ENCODE results near the gene DNM3. TPM values are rescaled to one million over a fixed set of nuclear protein-coding genes. Genes with fewer than 3 reads are reported as not detected.

DNM3 gene
- total and polyA plus RNA-seq, 7 donors, result 0.60 to 13.3 (median 3.9) TPM

DNA sequence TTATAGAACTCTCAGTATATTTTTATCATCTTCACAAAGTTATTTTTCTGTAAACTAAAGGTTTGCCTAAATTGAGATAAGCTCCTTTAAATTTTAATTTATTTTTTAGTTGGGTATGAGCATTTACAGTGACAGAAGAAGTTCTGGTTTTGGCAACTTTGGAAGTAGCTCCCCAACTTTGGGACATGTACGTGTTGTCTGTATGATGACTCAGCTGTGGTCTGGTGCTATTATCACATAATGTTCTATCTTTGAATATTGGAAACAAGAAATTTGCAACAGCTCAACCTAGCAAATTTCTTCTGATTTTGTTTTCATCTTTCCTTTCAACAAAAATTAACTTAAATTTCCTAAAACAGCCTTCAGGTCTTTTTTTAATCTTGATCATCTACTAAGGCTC is 532.6 kb downstream of the DNM3 start:
- 66 to 70% methylated on average over 1 of the region's 1 CpG for WGBS, 2 donors
- intact Hi-C loops (cut with DNase I), result no loop called here
- DNase-seq, result no peak
- no peaks in the 10 kb centered on the region for H3K9me3 ChIP-seq
- H3K4me1 ChIP-seq, result peaks cover 0 to 4% (median 0%) of the 10 kb centered on the region in 4 donors
- H3K27ac ChIP-seq, result no peak overlapping the region
- no peak for TF ChIP-seq POLR2A (IDR thresholded peaks at IDR 0.05)
- no peak for TF ChIP-seq EP300 (IDR thresholded peaks at IDR 0.05)
- TF ChIP-seq POLR2AphosphoS5 (IDR thresholded peaks at IDR 0.05), result no peak
- TF ChIP-seq, protein P1, sequence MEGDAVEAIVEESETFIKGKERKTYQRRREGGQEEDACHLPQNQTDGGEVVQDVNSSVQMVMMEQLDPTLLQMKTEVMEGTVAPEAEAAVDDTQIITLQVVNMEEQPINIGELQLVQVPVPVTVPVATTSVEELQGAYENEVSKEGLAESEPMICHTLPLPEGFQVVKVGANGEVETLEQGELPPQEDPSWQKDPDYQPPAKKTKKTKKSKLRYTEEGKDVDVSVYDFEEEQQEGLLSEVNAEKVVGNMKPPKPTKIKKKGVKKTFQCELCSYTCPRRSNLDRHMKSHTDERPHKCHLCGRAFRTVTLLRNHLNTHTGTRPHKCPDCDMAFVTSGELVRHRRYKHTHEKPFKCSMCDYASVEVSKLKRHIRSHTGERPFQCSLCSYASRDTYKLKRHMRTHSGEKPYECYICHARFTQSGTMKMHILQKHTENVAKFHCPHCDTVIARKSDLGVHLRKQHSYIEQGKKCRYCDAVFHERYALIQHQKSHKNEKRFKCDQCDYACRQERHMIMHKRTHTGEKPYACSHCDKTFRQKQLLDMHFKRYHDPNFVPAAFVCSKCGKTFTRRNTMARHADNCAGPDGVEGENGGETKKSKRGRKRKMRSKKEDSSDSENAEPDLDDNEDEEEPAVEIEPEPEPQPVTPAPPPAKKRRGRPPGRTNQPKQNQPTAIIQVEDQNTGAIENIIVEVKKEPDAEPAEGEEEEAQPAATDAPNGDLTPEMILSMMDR (IDR thresholded peaks at IDR 0.05), result no peak
- no peaks in the 10 kb centered on the region for H3K36me3 ChIP-seq
- H3K27me3 ChIP-seq, result no peaks in the 10 kb centered on the region
- no peak overlapping the region for H3K4me3 ChIP-seq

- no peaks in the 10 kb centered on the region for H3K9me3 ChIP-seq
- no peaks in the 10 kb centered on the region for H3K36me3 ChIP-seq
- no peak overlapping the region for H3K27ac ChIP-seq
- intact Hi-C loops (cut with DNase I), result no loop called here
- no peak for TF ChIP-seq POLR2AphosphoS5 (IDR thresholded peaks at IDR 0.05)
- TF ChIP-seq EP300 (IDR thresholded peaks at IDR 0.05), result no peak
- TF ChIP-seq POLR2A (IDR thresholded peaks at IDR 0.05), result no peak
- TF ChIP-seq, protein P1 (IDR thresholded peaks at IDR 0.05), result no peak
- WGBS, 2 donors, result 73 to 79% methylated on average over 2 of the region's 2 CpGs
- H3K4me1 ChIP-seq, result peaks cover 0 to 4% (median 0%) of the 10 kb centered on the region in 4 donors
- no peak overlapping the region for H3K4me3 ChIP-seq
- DNase-seq, result no peak
- H3K27me3 ChIP-seq, result no peaks in the 10 kb centered on the region
Measured at GRCh38 chr1:172375211-172375631, 533.9 kb downstream of the DNM3 start.

- no peak for DNase-seq
- 43 to 73% methylated on average over 2 of the region's 2 CpGs for WGBS, 2 donors
- Histone ChIP-seq H3K4me1 (peaks cover 0 to 5% (median 2%) of the 10 kb centered on the region in 4 donors), H3K27me3 (no peaks in the 10 kb centered on the region), H3K9me3 (no peaks in the 10 kb centered on the region), H3K4me3 (no peak overlapping the region), H3K27ac (no peak overlapping the region), H3K36me3 (no peaks in the 10 kb centered on the region)
- no peak for TF ChIP-seq POLR2A (IDR thresholded peaks at IDR 0.05)
- no peak for TF ChIP-seq EP300 (IDR thresholded peaks at IDR 0.05)
- no peak for TF ChIP-seq POLR2AphosphoS5 (IDR thresholded peaks at IDR 0.05)
- TF ChIP-seq, protein P1 (IDR thresholded peaks at IDR 0.05), result no peak
- intact Hi-C loops (cut with DNase I), result no loop called here
Measured at GRCh38 chr1:172376431-172376830, 535.1 kb downstream of the DNM3 start.

GRCh38 chr1:172377565-172377964 is 536.3 kb downstream of the DNM3 start:
- Histone ChIP-seq H3K27me3 (no peaks in the 10 kb centered on the region), H3K9me3 (no peaks in the 10 kb centered on the region), H3K4me3 (no peak overlapping the region), H3K36me3 (no peaks in the 10 kb centered on the region), H3K27ac (no peak overlapping the region), H3K4me1 (peaks cover 0 to 16% (median 11%) of the 10 kb centered on the region in 4 donors)
- TF ChIP-seq POLR2AphosphoS5 (IDR thresholded peaks at IDR 0.05) (no peak), POLR2A (IDR thresholded peaks at IDR 0.05) (no peak), EP300 (IDR thresholded peaks at IDR 0.05) (no peak)
- TF ChIP-seq, protein P1 (IDR thresholded peaks at IDR 0.05), result no peak
- intact Hi-C loops (cut with DNase I), result no loop called here
- no peak for DNase-seq

- H3K4me1 ChIP-seq, result peaks cover 0 to 23% (median 18%) of the 10 kb centered on the region in 4 donors
- DNase-seq, result no peak
- TF ChIP-seq, protein P1 (IDR thresholded peaks at IDR 0.05), result no peak
- TF ChIP-seq EP300 (IDR thresholded peaks at IDR 0.05) (no peak), POLR2AphosphoS5 (IDR thresholded peaks at IDR 0.05) (no peak), POLR2A (IDR thresholded peaks at IDR 0.05) (no peak)
- H3K27me3 ChIP-seq, result no peaks in the 10 kb centered on the region
- H3K27ac ChIP-seq, result no peak overlapping the region
- no peaks in the 10 kb centered on the region for H3K36me3 ChIP-seq
- no peaks in the 10 kb centered on the region for H3K9me3 ChIP-seq
- intact Hi-C loops (cut with DNase I), result no loop called here
- no peak overlapping the region for H3K4me3 ChIP-seq
- 93 to 94% methylated on average over 1 of the region's 1 CpG for WGBS, 2 donors
Measured at GRCh38 chr1:172378109-172378760, 536.9 kb downstream of the DNM3 start.
